HG03571 (cell line): ENCODE data around the gene ULK4.

Experiments used
- ATAC-seq: cut with Tn5 transposase; IDR thresholded peaks from one replicate; pipeline ENCODE4 v1.9.1; 2021; ENCODE audit not compliant: unreplicated experiment

ULK4 gene

DNA sequence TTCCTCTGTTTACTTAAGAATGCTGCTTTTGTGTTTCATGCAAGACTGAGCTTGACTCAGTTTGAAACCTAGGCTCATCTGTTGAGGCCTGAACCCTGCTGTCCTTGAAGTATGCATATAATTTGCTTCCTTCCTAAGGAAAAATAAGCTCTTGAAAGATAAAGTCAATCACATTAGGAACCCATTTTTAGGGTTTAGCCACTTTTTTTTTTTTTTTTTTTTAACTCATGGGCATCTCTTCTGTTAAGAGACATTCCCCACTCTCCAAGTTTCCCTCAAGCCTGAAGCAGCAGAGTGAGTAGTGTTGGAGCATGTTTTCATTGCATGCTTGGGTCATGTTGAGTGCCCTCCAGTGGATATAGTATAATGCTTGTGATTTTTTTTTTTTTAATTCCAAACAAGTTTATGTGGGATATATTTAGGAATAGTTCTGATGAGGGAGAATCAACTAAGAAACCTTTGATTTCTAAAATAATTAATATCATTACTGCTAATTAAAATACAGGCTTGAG lies 759.0 kb downstream of the ULK4 start:
- no peak for ATAC-seq

DNA sequence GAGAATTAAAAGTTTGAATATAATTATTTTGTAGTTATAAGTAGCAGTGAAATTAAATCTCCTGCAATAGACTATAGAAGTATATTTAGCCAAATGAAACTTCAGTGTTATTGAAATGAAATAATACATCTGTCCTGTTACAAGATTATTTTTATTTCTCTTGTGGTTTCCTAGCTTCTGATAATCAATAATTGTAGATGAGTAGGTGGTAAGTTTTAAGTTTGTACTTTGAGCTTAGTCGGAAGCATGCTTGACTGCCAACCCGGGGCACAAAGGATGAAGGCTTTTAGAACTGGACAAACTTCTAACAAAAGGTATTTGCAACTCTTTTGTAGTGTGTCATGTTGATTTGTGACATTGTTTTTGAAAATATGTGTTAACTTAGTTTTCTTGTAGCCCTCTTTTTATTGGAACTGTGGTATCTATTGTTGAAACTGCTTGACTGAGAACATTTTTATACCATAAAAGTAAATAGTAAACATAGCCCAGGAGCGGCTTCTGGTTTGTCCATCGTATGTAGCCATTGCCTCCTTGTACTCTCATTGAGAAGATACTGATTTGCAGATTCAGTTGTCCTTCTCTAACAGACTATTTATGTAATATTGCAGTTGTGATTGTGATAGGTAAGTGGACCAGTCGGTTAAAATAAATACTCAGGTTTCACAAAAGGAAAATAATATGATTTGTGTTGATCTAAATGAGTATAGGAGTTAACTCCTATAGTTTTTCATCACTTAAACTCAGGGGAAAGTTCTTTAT lies 759.6 kb downstream of the ULK4 start:
- no peak for ATAC-seq

DNA sequence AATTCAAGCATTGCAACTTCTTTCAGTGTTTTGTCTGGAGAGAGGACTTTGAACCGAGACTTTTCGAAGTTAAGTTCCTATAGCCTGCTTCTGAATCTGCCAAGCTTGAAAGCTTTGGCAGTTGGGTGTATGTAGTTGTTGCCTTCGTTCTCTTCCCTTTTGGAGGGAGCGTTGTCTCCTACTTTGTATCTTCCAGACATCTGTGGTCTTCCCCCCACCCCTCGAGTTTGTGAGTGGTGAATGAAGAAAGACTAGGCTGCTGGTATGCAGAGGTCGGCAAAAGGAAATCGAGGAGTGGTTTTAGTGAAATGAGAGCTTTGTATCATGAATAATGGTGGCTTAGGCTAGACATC lies 761.3 kb downstream of the ULK4 start:
- ATAC-seq: no peak

DNA sequence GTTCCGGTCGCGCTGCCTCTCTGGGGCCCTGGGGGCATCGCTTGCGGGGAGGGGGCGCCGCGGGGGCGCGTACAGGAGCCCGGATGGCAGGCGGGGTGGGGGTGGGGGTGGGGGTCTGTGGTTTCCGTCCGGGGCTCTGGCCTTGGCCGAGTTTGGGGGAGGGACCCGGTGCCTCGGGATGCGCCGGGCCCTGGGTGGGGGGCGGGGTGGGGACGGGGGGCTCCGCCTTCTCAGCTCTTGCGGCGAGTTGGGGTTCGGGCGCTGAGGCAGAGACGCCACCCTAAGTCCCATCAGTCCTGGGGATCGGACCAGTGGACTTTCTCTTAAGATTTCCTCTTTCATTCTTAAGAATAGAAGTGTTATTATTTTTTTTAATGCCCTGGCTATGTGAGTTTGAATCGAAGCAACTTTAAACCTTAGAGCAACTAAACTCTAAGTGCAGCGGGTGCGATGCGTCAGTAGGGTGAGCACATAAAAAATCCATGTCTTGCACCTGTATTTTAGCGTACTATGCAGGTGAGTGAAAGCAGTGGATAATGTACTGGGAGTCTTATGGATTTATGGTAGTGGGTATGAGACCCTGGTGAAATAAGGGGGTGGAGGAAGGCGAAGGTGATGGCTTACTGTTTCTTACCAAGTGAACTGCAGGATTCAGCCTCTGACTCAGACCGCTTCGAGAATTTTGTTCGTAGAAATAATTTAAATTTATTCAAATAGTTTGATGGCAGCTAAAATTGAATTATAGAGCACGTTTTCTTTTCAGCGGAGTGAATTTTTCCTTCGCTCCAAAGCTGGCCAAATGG lies 761.8 kb downstream of the ULK4 start:
- peak; percentile 4 for ATAC-seq

DNA sequence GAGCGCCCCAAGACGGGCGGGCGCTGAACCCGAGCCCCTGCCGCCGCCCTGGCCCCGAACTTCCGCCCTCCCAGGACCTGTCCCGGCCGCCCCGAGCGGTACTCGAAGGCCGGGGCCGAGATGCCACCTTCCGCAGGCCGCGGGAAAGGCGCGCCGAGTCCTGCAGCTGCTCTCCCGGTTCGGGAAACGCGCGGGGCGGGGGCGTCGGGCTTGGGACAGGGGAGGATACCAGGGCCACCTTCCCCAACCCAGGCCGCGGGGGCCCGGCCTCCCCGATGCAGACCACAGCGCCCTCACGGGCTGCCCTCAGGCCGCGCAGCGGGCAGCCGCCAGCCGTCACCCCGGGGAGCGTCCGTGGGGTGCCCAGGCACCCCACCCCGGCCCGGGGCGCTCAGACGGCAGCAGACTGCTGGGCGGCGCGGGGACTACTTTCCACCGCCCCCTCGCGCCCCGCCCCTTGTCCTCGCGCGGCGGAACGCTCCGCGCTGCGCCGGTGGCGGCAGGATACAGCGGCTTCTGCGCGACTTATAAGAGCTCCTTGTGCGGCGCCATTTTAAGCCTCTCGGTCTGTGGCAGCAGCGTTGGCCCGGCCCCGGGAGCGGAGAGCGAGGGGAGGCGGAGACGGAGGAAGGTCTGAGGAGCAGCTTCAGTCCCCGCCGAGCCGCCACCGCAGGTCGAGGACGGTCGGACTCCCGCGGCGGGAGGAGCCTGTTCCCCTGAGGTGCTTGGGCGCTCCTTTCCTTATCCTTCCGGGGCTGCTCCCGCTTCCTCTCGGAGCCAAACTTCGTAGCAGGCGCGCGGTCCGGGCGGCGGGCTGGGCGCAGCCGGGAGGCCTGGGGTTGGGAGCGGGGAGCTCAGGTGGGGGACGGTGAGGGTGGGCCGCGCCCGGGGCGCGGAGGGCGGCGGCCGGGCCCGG lies 762.7 kb downstream of the ULK4 start, which contains the start of gene CTNNB1:
TSS of gene CTNNB1 (plus strand) at position 556 of the 916 bp plus-strand sequence. CDS start 24,564 bp downstream, outside the sequence.
- ATAC-seq: peak; percentile 73

DNA sequence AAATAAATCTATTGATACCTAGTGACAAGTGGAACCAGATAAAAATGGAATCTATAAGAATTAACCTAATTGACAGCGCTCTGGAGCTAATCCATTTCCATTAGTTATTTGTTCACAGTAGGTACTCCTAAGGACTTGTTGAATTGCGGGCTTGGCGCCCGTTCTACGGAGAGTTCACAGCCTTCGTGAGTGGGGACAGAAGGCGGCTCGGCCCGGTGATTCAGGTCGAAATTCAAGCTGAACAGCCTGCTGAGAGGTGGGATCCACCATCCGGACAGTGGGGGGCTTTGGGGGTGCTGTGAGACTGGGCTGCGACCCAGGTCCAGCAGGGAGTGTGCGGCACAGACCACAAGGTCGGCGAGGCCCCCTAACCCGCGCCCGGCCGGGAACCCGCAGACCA lies 763.4 kb downstream of the ULK4 start:
- no peak for ATAC-seq

DNA sequence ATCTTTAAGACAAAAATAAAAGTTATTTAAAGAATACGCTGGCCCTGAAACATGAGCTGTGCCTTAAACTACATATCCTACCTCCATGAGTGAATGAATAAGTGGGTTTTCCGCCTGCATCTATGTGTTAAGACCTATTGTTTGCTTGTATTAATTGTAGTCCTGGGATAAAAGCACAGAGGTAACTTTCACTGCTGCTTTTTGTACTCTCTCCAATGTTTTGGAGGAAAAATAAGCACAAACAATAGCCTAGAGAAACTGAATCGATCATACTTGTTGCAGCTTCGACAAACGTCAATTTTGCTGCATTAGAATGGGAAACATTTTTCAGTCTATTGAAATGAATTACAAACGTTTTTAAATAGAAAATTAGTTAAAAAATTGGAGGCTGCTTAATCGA lies 763.9 kb downstream of the ULK4 start:
- ATAC-seq: no peak
